Neural progenitor cell (in vitro differentiated cells): ENCODE data around the gene RNF14.

ENCODE experiments used
- EZH2phosphoT487 ChIP-seq: fragments of 200-600 bp; sonication (generic); IDR thresholded peaks from 2 replicates; pipeline ENCODE4 v1.6.1; 2017; ENCODE audit warnings: antibody characterized with exemption
- TF ChIP-seq, protein P1 (sequence below): fragments of 200-600 bp; sonication (generic); IDR thresholded peaks from 2 replicates; pipeline ENCODE4 v1.5.1; 2017; ENCODE audit warnings: antibody characterized with exemption, mild to moderate bottlenecking

DNA sequence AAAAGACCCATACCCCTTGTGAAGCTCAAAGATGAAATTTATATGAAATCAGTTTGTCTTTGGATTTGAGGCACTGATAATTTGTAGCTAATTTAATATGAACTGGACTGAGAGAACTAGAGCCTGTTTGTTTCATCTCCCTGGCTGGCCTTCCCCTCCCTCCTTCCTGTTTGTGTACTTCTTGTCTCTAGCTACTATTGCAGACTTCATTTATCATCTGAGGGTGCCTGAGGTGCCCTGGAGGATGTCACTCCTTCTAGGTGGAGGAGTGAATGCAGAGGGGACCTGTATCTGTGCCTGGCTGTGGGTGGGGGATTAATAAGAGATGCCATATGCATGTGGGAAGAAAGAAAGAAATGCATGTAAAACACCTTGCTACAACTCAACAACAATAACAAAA lies 66.1 kb downstream of the RNF14 start:
- TF ChIP-seq, protein P1, sequence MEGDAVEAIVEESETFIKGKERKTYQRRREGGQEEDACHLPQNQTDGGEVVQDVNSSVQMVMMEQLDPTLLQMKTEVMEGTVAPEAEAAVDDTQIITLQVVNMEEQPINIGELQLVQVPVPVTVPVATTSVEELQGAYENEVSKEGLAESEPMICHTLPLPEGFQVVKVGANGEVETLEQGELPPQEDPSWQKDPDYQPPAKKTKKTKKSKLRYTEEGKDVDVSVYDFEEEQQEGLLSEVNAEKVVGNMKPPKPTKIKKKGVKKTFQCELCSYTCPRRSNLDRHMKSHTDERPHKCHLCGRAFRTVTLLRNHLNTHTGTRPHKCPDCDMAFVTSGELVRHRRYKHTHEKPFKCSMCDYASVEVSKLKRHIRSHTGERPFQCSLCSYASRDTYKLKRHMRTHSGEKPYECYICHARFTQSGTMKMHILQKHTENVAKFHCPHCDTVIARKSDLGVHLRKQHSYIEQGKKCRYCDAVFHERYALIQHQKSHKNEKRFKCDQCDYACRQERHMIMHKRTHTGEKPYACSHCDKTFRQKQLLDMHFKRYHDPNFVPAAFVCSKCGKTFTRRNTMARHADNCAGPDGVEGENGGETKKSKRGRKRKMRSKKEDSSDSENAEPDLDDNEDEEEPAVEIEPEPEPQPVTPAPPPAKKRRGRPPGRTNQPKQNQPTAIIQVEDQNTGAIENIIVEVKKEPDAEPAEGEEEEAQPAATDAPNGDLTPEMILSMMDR: no peak
- TF ChIP-seq EZH2phosphoT487: no peak
